ENCODE results near the gene GATAD1. TPM values are rescaled to one million over a fixed set of nuclear protein-coding genes. Genes with fewer than 3 reads are reported as not detected.
"Not testable (repeated sequence)": the region's sequence is repeated elsewhere in the genome, so short reads cannot be mapped to it uniquely, and the experiment has no call there.

Gene GATAD1
- total RNA-seq, 1 experiment from 2014 or later, result 38.2 TPM

DNA sequence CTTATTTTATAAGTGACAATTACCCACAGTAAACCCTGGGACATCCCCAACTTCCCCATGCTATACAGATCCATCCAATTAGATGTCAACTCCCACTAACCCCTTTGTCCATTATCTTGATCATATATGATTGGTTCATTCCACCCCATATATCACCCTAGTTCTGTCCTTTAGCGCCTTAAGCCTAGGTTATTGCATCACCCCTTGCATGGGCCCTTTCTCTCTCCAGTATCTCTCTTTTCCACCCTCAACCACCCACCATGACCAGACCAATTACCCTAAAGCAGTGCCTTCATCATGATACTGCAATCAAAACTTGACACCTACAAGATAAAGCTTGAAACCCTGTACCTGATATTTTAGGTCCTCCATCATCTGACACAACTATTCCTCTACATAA is 37.9 kb upstream of the GATAD1 start:
- TF ChIP-seq, protein P1, sequence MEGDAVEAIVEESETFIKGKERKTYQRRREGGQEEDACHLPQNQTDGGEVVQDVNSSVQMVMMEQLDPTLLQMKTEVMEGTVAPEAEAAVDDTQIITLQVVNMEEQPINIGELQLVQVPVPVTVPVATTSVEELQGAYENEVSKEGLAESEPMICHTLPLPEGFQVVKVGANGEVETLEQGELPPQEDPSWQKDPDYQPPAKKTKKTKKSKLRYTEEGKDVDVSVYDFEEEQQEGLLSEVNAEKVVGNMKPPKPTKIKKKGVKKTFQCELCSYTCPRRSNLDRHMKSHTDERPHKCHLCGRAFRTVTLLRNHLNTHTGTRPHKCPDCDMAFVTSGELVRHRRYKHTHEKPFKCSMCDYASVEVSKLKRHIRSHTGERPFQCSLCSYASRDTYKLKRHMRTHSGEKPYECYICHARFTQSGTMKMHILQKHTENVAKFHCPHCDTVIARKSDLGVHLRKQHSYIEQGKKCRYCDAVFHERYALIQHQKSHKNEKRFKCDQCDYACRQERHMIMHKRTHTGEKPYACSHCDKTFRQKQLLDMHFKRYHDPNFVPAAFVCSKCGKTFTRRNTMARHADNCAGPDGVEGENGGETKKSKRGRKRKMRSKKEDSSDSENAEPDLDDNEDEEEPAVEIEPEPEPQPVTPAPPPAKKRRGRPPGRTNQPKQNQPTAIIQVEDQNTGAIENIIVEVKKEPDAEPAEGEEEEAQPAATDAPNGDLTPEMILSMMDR (IDR thresholded peaks at IDR 0.05; ENCODE audit: insufficient read depth in 1 of 2, low read depth in 1 of 2, low read length in 1 of 2, severe bottlenecking in 1 of 2, unreplicated experiment in 1 of 2), result no peak
- CTCF ChIA-PET, result no interaction called here
- no peak for DNase-seq
- Mint-ChIP-seq H3K9me3 (ENCODE audit: unreplicated experiment) (no peaks in the 10 kb centered on the region), H3K36me3 (ENCODE audit: insufficient read depth, unreplicated experiment) (no peaks in the 10 kb centered on the region), H3K4me1 (ENCODE audit: low read depth, unreplicated experiment) (no peaks in the 10 kb centered on the region), H3K27me3 (ENCODE audit: insufficient read depth, unreplicated experiment) (no peaks in the 10 kb centered on the region), H3K4me3 (ENCODE audit: unreplicated experiment) (no peak overlapping the region), H3K27ac (ENCODE audit: unreplicated experiment) (no peak overlapping the region)
- H3K27me3 ChIP-seq (replicated peaks; ENCODE audit: control insufficient read depth, insufficient read depth, low read length), result no peaks in the 10 kb centered on the region
- POLR2A ChIA-PET, result no interaction called here
- no TSS peak for BruUV-seq (replicated peaks)
- no peaks in the 10 kb centered on the region for H3K9me3 ChIP-seq
- H3K4me1 ChIP-seq, result no peaks in the 10 kb centered on the region
- no peaks in the 10 kb centered on the region for H3K36me3 ChIP-seq (ENCODE audit: control insufficient read depth, insufficient read depth, low read length)
- intact Hi-C loops (cut with micrococcal nuclease; ENCODE audit: unreplicated experiment), result no loop called here
- H3K4me3 ChIP-seq (ENCODE audit: low read depth, low read length), result no peak overlapping the region

DNA sequence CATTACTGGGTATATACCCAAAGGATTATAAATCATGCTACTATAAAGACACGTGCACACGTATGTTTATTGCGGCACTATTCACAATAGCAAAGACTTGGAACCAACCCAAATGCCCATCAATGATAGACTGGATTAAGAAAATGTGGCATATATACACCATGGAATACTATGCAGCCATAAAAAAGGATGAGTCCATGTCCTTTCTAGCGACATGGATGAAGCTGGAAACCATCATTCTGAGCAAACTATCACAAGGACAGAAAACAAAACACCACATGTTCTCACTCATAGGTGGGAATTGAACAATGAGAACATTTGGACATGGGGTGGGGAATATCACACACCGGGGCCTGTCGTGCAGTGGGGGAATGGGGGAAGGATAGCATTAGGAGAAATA is 37.1 kb upstream of the GATAD1 start:
- H3K9me3 Mint-ChIP-seq (ENCODE audit: unreplicated experiment); CTCF ChIA-PET; H3K27me3 ChIP-seq (replicated peaks; ENCODE audit: control insufficient read depth, insufficient read depth, low read length); H3K36me3 ChIP-seq (ENCODE audit: control insufficient read depth, insufficient read depth, low read length); H3K9me3 ChIP-seq; POLR2A ChIA-PET; H3K36me3 Mint-ChIP-seq (ENCODE audit: insufficient read depth, unreplicated experiment); DNase-seq; BruUV-seq (replicated peaks); H3K4me1 ChIP-seq; H3K4me1 Mint-ChIP-seq (ENCODE audit: low read depth, unreplicated experiment); intact Hi-C loops (cut with micrococcal nuclease; ENCODE audit: unreplicated experiment); H3K4me3 Mint-ChIP-seq (ENCODE audit: unreplicated experiment); H3K27ac Mint-ChIP-seq (ENCODE audit: unreplicated experiment); H3K27me3 Mint-ChIP-seq (ENCODE audit: insufficient read depth, unreplicated experiment); H3K4me3 ChIP-seq (ENCODE audit: low read depth, low read length): not testable (repeated sequence)

DNA sequence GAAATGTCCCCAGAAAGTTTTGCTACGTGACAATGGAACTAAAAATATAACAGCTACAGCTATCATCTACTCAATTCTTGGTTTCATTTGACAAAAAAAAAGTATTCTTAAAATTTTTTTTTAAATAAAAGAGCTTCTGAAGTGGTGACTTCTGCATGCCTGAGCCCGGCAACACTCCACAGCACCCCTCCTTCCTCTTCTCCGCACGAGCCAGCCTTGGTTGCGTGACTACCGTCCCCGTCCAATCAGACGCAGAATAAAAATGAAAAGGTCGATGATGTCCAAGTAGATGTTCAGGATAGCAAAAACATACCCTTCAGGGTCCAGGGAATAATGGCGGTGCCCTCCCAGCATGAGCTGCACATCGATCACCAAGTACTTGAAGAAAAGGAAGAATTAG is 34.5 kb upstream of the GATAD1 start:
- CTCF ChIA-PET, result interaction anchor here (1.2 kb wide), 1 partner anchor 34 kb away, joined by 3 read pairs; the partner anchor contains the start of gene GATAD1
- POLR2A ChIA-PET, result interaction anchor here (0.7 kb wide), 1 partner anchor 167 kb away, joined by 3 read pairs; the partner anchor contains the start of gene ANKIB1
- no peak for DNase-seq
- H3K4me1 Mint-ChIP-seq (ENCODE audit: low read depth, unreplicated experiment), result no peaks in the 10 kb centered on the region
- H3K27ac Mint-ChIP-seq (ENCODE audit: unreplicated experiment), result no peak overlapping the region
- no peaks in the 10 kb centered on the region for H3K27me3 Mint-ChIP-seq (ENCODE audit: insufficient read depth, unreplicated experiment)
- no peaks in the 10 kb centered on the region for H3K36me3 ChIP-seq (ENCODE audit: control insufficient read depth, insufficient read depth, low read length)
- H3K4me3 Mint-ChIP-seq (ENCODE audit: unreplicated experiment), result no peak overlapping the region
- no peak overlapping the region for H3K4me3 ChIP-seq (ENCODE audit: low read depth, low read length)
- no peaks in the 10 kb centered on the region for H3K9me3 Mint-ChIP-seq (ENCODE audit: unreplicated experiment)
- BruUV-seq (replicated peaks), result no TSS peak
- no peaks in the 10 kb centered on the region for H3K36me3 Mint-ChIP-seq (ENCODE audit: insufficient read depth, unreplicated experiment)
- no peaks in the 10 kb centered on the region for H3K9me3 ChIP-seq
- H3K4me1 ChIP-seq, result no peaks in the 10 kb centered on the region
- TF ChIP-seq, protein P1 (IDR thresholded peaks at IDR 0.05; ENCODE audit: insufficient read depth in 1 of 2, low read depth in 1 of 2, low read length in 1 of 2, severe bottlenecking in 1 of 2, unreplicated experiment in 1 of 2), result no peak
- intact Hi-C loops (cut with micrococcal nuclease; ENCODE audit: unreplicated experiment), result no loop called here
- no peaks in the 10 kb centered on the region for H3K27me3 ChIP-seq (replicated peaks; ENCODE audit: control insufficient read depth, insufficient read depth, low read length)

DNA sequence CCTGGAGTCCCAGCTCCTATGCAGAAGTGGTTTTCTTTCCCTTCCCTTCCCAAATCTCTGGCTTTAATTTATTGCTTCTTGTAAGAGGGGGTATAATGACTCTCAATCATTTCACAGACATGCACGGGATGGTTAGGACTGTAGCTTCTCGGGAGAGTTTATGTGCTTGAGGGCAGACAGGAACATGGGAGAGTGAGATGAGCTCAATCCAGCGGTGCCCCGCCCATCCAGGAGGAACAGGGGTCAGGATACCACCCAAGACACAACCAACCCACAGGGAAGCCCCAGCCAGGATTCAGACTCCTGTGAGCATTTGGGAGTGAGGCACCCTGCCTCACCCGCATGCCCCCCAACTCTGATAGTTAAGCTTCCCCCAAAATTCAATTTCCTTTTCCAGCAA is 33.7 kb upstream of the GATAD1 start:
- Histone ChIP-seq H3K4me1 (no peaks in the 10 kb centered on the region), H3K4me3 (ENCODE audit: low read depth, low read length) (no peak overlapping the region), H3K27me3 (replicated peaks; ENCODE audit: control insufficient read depth, insufficient read depth, low read length) (no peaks in the 10 kb centered on the region), H3K36me3 (ENCODE audit: control insufficient read depth, insufficient read depth, low read length) (no peaks in the 10 kb centered on the region), H3K9me3 (no peaks in the 10 kb centered on the region)
- Mint-ChIP-seq H3K36me3 (ENCODE audit: insufficient read depth, unreplicated experiment) (no peaks in the 10 kb centered on the region), H3K9me3 (ENCODE audit: unreplicated experiment) (no peaks in the 10 kb centered on the region), H3K27me3 (ENCODE audit: insufficient read depth, unreplicated experiment) (no peaks in the 10 kb centered on the region), H3K4me3 (ENCODE audit: unreplicated experiment) (no peak overlapping the region), H3K27ac (ENCODE audit: unreplicated experiment) (no peak overlapping the region), H3K4me1 (ENCODE audit: low read depth, unreplicated experiment) (no peaks in the 10 kb centered on the region)
- TF ChIP-seq, protein P1 (IDR thresholded peaks at IDR 0.05; ENCODE audit: insufficient read depth in 1 of 2, low read depth in 1 of 2, low read length in 1 of 2, severe bottlenecking in 1 of 2, unreplicated experiment in 1 of 2), result no peak
- POLR2A ChIA-PET, result no interaction called here
- CTCF ChIA-PET, result interaction anchor here (0.7 to 1.2 kb wide), 2 partner anchors 7 to 34 kb away, joined by 3 read pairs; partner anchors contain the start of gene GATAD1
- DNase-seq, result no peak
- BruUV-seq (replicated peaks), result no TSS peak
- intact Hi-C loops (cut with micrococcal nuclease; ENCODE audit: unreplicated experiment), result no loop called here

All from Caco-2 (cell line).